Liver (tissue), 3 donors: ENCODE results near the gene CDC42BPG.
A peak's percentile ranks its signal among the peaks of the same experiment; 100 is the strongest.

Experiments used
- EGR1 ChIP-seq, 2 donors: IDR thresholded peaks; 2 replicates each; pipeline ENCODE4 v1.6.1; 2016 to 2018; ENCODE audit warnings: antibody characterized with exemption in 2 of 2, low read depth in 2 of 2
- FOXA1 ChIP-seq: IDR thresholded peaks from 2 replicates; pipeline ENCODE4 v1.6.1; 2016; ENCODE audit warnings: antibody characterized with exemption
- JUND ChIP-seq, 2 donors: IDR thresholded peaks; 2 replicates each; pipeline ENCODE4 v1.6.1; 2016; ENCODE audit warnings: antibody characterized with exemption in 2 of 2
- NR2F2 ChIP-seq: IDR thresholded peaks from 2 replicates; pipeline ENCODE4 v1.6.1; 2016; ENCODE audit warnings: antibody characterized with exemption
- RAD21 ChIP-seq, 2 donors: IDR thresholded peaks; 2 replicates each; pipeline ENCODE4 v1.6.1; 2016; ENCODE audit warnings: antibody characterized with exemption in 2 of 2, mild to moderate bottlenecking in 2 of 2
- SP1 ChIP-seq: IDR thresholded peaks from 2 replicates; pipeline ENCODE4 v1.6.1; 2018; ENCODE audit warnings: antibody characterized with exemption, mild to moderate bottlenecking
- YY1 ChIP-seq: IDR thresholded peaks from 2 replicates; pipeline ENCODE4 v1.6.1; 2016; ENCODE audit warnings: antibody characterized with exemption, mild to moderate bottlenecking
- TF ChIP-seq, protein P1 (sequence below): fragments of 150-350 bp; IDR thresholded peaks from 2 replicates; pipeline ENCODE4 v1.5.1; 2017; ENCODE audit warnings: improper control_type of control experiment, low read depth, low read length; ENCODE audit not compliant: missing input control
- TF ChIP-seq, protein P2 (sequence below): IDR thresholded peaks from 2 replicates; pipeline ENCODE4 v1.6.1; 2016; ENCODE audit warnings: antibody characterized with exemption
- TF ChIP-seq, protein P3 (sequence below): IDR thresholded peaks from 2 replicates; pipeline ENCODE4 v1.6.1; 2016; ENCODE audit warnings: antibody characterized with exemption
- TF ChIP-seq, protein P4 (sequence below): IDR thresholded peaks from 2 replicates; pipeline ENCODE4 v1.6.1; 2016; ENCODE audit warnings: antibody characterized with exemption
- donor health status: healthy.
- donor health status: healthy.

DNA sequence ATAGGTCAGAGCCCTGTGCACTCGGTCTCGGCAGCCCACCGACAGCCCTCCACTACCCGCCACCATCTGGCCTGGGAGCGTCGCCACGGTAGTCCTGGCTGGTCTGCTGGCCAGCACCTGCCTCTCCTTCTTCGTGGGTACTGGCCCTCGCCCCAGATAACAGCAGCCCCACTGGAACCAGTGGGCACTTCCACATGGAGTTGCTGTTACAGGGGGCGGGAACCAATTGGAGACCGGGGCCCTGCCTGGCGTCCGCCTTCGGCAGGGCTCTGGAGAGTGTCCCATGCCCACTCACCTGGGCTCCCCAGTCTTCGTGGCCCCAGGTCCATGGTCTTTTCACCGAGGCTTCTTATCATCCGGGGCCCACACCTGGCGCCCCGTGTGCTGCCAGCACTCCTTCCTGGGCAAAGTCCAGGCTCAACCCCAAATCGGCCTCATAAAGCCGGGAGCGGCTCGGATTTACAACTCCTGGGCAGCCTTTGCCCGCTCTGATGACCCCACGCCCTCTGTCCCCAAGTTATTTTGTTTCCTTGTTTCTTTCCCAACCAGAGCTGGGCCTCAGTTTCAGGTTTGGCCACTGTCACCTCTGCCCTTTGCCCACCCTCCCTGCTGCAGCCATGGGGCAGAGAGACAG is 46.9 kb upstream of the CDC42BPG start:
- TF ChIP-seq, protein P1, sequence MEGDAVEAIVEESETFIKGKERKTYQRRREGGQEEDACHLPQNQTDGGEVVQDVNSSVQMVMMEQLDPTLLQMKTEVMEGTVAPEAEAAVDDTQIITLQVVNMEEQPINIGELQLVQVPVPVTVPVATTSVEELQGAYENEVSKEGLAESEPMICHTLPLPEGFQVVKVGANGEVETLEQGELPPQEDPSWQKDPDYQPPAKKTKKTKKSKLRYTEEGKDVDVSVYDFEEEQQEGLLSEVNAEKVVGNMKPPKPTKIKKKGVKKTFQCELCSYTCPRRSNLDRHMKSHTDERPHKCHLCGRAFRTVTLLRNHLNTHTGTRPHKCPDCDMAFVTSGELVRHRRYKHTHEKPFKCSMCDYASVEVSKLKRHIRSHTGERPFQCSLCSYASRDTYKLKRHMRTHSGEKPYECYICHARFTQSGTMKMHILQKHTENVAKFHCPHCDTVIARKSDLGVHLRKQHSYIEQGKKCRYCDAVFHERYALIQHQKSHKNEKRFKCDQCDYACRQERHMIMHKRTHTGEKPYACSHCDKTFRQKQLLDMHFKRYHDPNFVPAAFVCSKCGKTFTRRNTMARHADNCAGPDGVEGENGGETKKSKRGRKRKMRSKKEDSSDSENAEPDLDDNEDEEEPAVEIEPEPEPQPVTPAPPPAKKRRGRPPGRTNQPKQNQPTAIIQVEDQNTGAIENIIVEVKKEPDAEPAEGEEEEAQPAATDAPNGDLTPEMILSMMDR: no peak
- TF ChIP-seq FOXA1 (no peak), RAD21 (IDR thresholded peaks at IDR 0.05) (peak; percentile 30 to 33), JUND (IDR thresholded peaks at IDR 0.05) (peak in 1 of 2 donors; percentile 53), EGR1 (IDR thresholded peaks at IDR 0.05; ENCODE audit: low read depth in 2 of 2) (peak in 1 of 2 donors; percentile 65), YY1 (peak; percentile 73), SP1 (peak; percentile 71), NR2F2 (peak; percentile 57)
- TF ChIP-seq, protein P2, sequence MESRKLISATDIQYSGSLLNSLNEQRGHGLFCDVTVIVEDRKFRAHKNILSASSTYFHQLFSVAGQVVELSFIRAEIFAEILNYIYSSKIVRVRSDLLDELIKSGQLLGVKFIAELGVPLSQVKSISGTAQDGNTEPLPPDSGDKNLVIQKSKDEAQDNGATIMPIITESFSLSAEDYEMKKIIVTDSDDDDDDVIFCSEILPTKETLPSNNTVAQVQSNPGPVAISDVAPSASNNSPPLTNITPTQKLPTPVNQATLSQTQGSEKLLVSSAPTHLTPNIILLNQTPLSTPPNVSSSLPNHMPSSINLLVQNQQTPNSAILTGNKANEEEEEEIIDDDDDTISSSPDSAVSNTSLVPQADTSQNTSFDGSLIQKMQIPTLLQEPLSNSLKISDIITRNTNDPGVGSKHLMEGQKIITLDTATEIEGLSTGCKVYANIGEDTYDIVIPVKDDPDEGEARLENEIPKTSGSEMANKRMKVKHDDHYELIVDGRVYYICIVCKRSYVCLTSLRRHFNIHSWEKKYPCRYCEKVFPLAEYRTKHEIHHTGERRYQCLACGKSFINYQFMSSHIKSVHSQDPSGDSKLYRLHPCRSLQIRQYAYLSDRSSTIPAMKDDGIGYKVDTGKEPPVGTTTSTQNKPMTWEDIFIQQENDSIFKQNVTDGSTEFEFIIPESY: peak; percentile 73
- TF ChIP-seq, protein P3, sequence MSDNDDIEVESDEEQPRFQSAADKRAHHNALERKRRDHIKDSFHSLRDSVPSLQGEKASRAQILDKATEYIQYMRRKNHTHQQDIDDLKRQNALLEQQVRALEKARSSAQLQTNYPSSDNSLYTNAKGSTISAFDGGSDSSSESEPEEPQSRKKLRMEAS: peak; percentile 85
- TF ChIP-seq, protein P4, sequence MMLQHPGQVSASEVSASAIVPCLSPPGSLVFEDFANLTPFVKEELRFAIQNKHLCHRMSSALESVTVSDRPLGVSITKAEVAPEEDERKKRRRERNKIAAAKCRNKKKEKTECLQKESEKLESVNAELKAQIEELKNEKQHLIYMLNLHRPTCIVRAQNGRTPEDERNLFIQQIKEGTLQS: no peak
